Vagina (tissue), 2 donors: Measurements from ENCODE around the gene THOC1. TPM values are rescaled to one million over a fixed set of nuclear protein-coding genes. Genes with fewer than 3 reads are reported as not detected.

Source experiments
- DNase-seq, 2 donors: peaks; one replicate each; pipeline ENCODE4 v3.0.0-alpha.2; 2017; ENCODE audit errors: extremely low spot score in 2 of 2
- H3K27ac ChIP-seq: fragments of 200-600 bp; sonication (generic); one replicate; pipeline ENCODE4 v1.5.1; 2019
- H3K27me3 ChIP-seq: fragments of 200-600 bp; sonication (generic); one replicate; pipeline ENCODE4 v1.5.1; 2019
- H3K36me3 ChIP-seq, 2 donors: fragments of 200-600 bp; sonication (generic); one replicate each; pipeline ENCODE4 v1.5.1; 2017 to 2019
- H3K4me1 ChIP-seq: fragments of 200-600 bp; sonication (generic); one replicate; pipeline ENCODE4 v1.5.1; 2019
- H3K4me3 ChIP-seq, 2 donors: fragments of 200-600 bp; sonication (generic); 1 replicate in 1 of 2; 2 replicates in 1 of 2; pipeline ENCODE4 v1.5.1; 2016 to 2019
- H3K9me3 ChIP-seq: fragments of 200-600 bp; sonication (generic); one replicate; pipeline ENCODE4 v1.5.1; 2019
- CTCF ChIP-seq, 3 experiments: fragments of 450-650 bp in 2 of 3; fragments of 200-600 bp in 1 of 3; sonication (generic) in 1 of 3; IDR thresholded peaks; one replicate each; pipeline ENCODE4 v1.5.1; 2017 to 2019; ENCODE audit warnings: antibody characterized with exemption in 3 of 3, mild to moderate bottlenecking in 2 of 3, moderate library complexity in 2 of 3
- POLR2A ChIP-seq, 2 donors: fragments of 450-650 bp; IDR thresholded peaks; one replicate each; pipeline ENCODE4 v1.6.1; 2017; ENCODE audit warnings: antibody characterized with exemption in 2 of 2, mild to moderate bottlenecking in 2 of 2, moderate library complexity in 2 of 2
- POLR2AphosphoS5 ChIP-seq, 2 donors: sonication (generic); formaldehyde crosslinking; IDR thresholded peaks; one replicate each; pipeline ENCODE4 v1.9.0; 2017; ENCODE audit warnings: antibody characterized with exemption in 2 of 2, mild to moderate bottlenecking in 2 of 2, low read depth in 1 of 2; ENCODE audit not compliant: insufficient read depth in 1 of 2
- intact Hi-C: fragments of 100-400 bp; cut with DNase I; formaldehyde crosslinking; loops from one replicate; pipeline ENCODE4 v1.15.1; 2023
- total RNA-seq: library from RNA; depleted of rRNA; stranded (reverse); fragments of >200 nt; gene quantifications from one replicate; pipeline ENCODE4 v1.2.3, GENCODE V29; 2016

Gene THOC1
- total RNA-seq, 1 donor from 2014 or later: 47.9 TPM

- Histone ChIP-seq H3K9me3 (no peaks in the 10 kb centered on the region), H3K36me3 (peaks cover 0 to 55% of the 10 kb centered on the region in 2 donors), H3K27me3 (no peaks in the 10 kb centered on the region), H3K4me1 (no peaks in the 10 kb centered on the region), H3K27ac (no peak overlapping the region), H3K4me3 (no peak overlapping the region)
- TF ChIP-seq POLR2A (IDR thresholded peaks at IDR 0.05): no peak
- intact Hi-C loops: no loop called here
- no peak for DNase-seq
Measured at GRCh38 chr18:245282-245847, 22.5 kb downstream of the THOC1 start.

- no peak overlapping the region for H3K27ac ChIP-seq
- H3K27me3 ChIP-seq: no peaks in the 10 kb centered on the region
- TF ChIP-seq CTCF (IDR thresholded peaks at IDR 0.05) (no peak), POLR2A (IDR thresholded peaks at IDR 0.05) (no peak), POLR2AphosphoS5 (IDR thresholded peaks at IDR 0.05; ENCODE audit: insufficient read depth in 1 of 2, low read depth in 1 of 2) (no peak)
- H3K9me3 ChIP-seq: no peaks in the 10 kb centered on the region
- DNase-seq: no peak
- intact Hi-C loops: no loop called here
- H3K4me1 ChIP-seq: no peaks in the 10 kb centered on the region
- H3K4me3 ChIP-seq: no peak overlapping the region
- peaks cover 0 to 9% of the 10 kb centered on the region in 2 donors for H3K36me3 ChIP-seq
Measured at GRCh38 chr18:240175-240574, 27.7 kb downstream of the THOC1 start.

GRCh38 chr18:231563-231962, 36.3 kb downstream of the THOC1 start:
- no peak overlapping the region for H3K27ac ChIP-seq
- H3K36me3 ChIP-seq: no peaks in the 10 kb centered on the region
- H3K9me3 ChIP-seq: no peaks in the 10 kb centered on the region
- TF ChIP-seq POLR2A (IDR thresholded peaks at IDR 0.05) (no peak), CTCF (IDR thresholded peaks at IDR 0.05) (no peak), POLR2AphosphoS5 (IDR thresholded peaks at IDR 0.05; ENCODE audit: insufficient read depth in 1 of 2, low read depth in 1 of 2) (no peak)
- DNase-seq: no peak
- intact Hi-C loops: no loop called here
- H3K4me3 ChIP-seq: no peak overlapping the region
- H3K4me1 ChIP-seq: no peaks in the 10 kb centered on the region
- no peaks in the 10 kb centered on the region for H3K27me3 ChIP-seq

- no peak overlapping the region for H3K4me3 ChIP-seq
- H3K27me3 ChIP-seq: no peaks in the 10 kb centered on the region
- TF ChIP-seq POLR2A (IDR thresholded peaks at IDR 0.05): no peak
- TF ChIP-seq CTCF (IDR thresholded peaks at IDR 0.05): no peak
- no peak for TF ChIP-seq POLR2AphosphoS5 (IDR thresholded peaks at IDR 0.05; ENCODE audit: insufficient read depth in 1 of 2, low read depth in 1 of 2)
- peaks cover 0 to 22% of the 10 kb centered on the region in 2 donors for H3K36me3 ChIP-seq
- intact Hi-C loops: no loop called here
- DNase-seq: no peak
- no peaks in the 10 kb centered on the region for H3K4me1 ChIP-seq
- no peaks in the 10 kb centered on the region for H3K9me3 ChIP-seq
- no peak overlapping the region for H3K27ac ChIP-seq
Measured at GRCh38 chr18:228586-228985, 39.3 kb downstream of the THOC1 start.

- intact Hi-C loops: no loop called here
- H3K4me3 ChIP-seq: no peak overlapping the region
- H3K27ac ChIP-seq: no peak overlapping the region
- TF ChIP-seq CTCF (IDR thresholded peaks at IDR 0.05) (no peak), POLR2AphosphoS5 (IDR thresholded peaks at IDR 0.05; ENCODE audit: insufficient read depth in 1 of 2, low read depth in 1 of 2) (no peak), POLR2A (IDR thresholded peaks at IDR 0.05) (no peak)
- DNase-seq: no peak
- peaks cover 0 to 27% of the 10 kb centered on the region in 2 donors for H3K36me3 ChIP-seq
- H3K27me3 ChIP-seq: no peaks in the 10 kb centered on the region
- no peaks in the 10 kb centered on the region for H3K9me3 ChIP-seq
- H3K4me1 ChIP-seq: no peaks in the 10 kb centered on the region
Measured at GRCh38 chr18:227902-228301, 39.9 kb downstream of the THOC1 start.
